Upper lobe of left lung (tissue), 6 donors: ENCODE results near the gene SHISAL1. TPM values are rescaled to one million over a fixed set of nuclear protein-coding genes. Genes with fewer than 3 reads are reported as not detected.

Experiments
- ATAC-seq, 2 donors: fragments of 200-7000 bp; cut with Tn5 transposase; one replicate each; pipeline ENCODE4 v1.9.1; 2022; ENCODE audit warnings: mild to moderate bottlenecking in 2 of 2, moderate library complexity in 2 of 2; ENCODE audit not compliant: low FRiP score in 2 of 2
- DNase-seq, 2 donors: peaks; one replicate each; pipeline ENCODE4 v3.0.0-alpha.2; 2019 to 2020
- H3K27ac ChIP-seq, 4 donors: fragments of 200-600 bp; sonication (generic); one replicate each; pipeline ENCODE4 v1.5.1; 2016 to 2019
- H3K27me3 ChIP-seq, 4 donors: fragments of 200-600 bp; sonication (generic); one replicate each; pipeline ENCODE4 v1.5.1; 2017 to 2019
- H3K36me3 ChIP-seq, 4 donors: fragments of 200-600 bp; sonication (generic); one replicate each; pipeline ENCODE4 v1.5.1; 2016 to 2019
- H3K4me1 ChIP-seq, 4 donors: fragments of 200-600 bp; sonication (generic); one replicate each; pipeline ENCODE4 v1.5.1; 2018 to 2019
- H3K4me3 ChIP-seq, 4 donors: fragments of 200-600 bp; sonication (generic); one replicate each; pipeline ENCODE4 v1.5.1; 2017 to 2019; ENCODE audit warnings: mild to moderate bottlenecking in 2 of 4, moderate library complexity in 1 of 4
- H3K9me3 ChIP-seq, 4 donors: fragments of 200-600 bp; sonication (generic); one replicate each; pipeline ENCODE4 v1.5.1; 2018 to 2019
- CTCF ChIP-seq, 6 experiments: fragments of 450-650 bp in 4 of 6; fragments of 200-600 bp in 2 of 6; sonication (generic) in 2 of 6; IDR thresholded peaks; one replicate each; pipeline ENCODE4 v1.5.1; 2016 to 2019; ENCODE audit warnings: antibody characterized with exemption in 6 of 6
- EP300 ChIP-seq, 4 donors: sonication (generic); formaldehyde crosslinking; IDR thresholded peaks; one replicate each; pipeline ENCODE4 v1.5.1; 2017; ENCODE audit warnings: antibody characterized with exemption in 4 of 4, control low read depth in 2 of 4
- POLR2A ChIP-seq, 4 donors: fragments of 450-650 bp; IDR thresholded peaks; one replicate each; pipeline ENCODE4 v1.5.1; 2016 to 2017; ENCODE audit warnings: antibody characterized with exemption in 4 of 4, mild to moderate bottlenecking in 2 of 4
- POLR2AphosphoS5 ChIP-seq, 2 donors: sonication (generic); formaldehyde crosslinking; IDR thresholded peaks; one replicate each; pipeline ENCODE4 v1.5.1; 2017; ENCODE audit warnings: antibody characterized with exemption in 2 of 2
- WGBS, 2 donors: methylation state at CpG; one replicate each; pipeline ENCODE4 v1.1.5; 2017 to 2018; 5-methylcytosine and 5-hydroxymethylcytosine counted together
- total RNA-seq, 6 donors: library from RNA; depleted of rRNA in 4 of 6; stranded (reverse); fragments of >200 nt in 4 of 6; gene quantifications; one replicate each; pipeline versions ENCODE4 v1.1.0 to v1.2.1, GENCODE V29; 2016 to 2021
- donor health status: DM: no; HTN: no; CAD: no; lungs with moderate emphysema.
- donor health status: DM: no; HTN: yes; CAD: no; lungs with severe emphysema.

Gene SHISAL1
- total RNA-seq, 6 donors from 2014 or later: 0.11 to 1.0 (median 0.20) TPM; not detected in 1

GRCh38 chr22:44225812-44226211, 86.9 kb downstream of the SHISAL1 start:
- TF ChIP-seq POLR2AphosphoS5 (IDR thresholded peaks at IDR 0.05) (no peak), POLR2A (IDR thresholded peaks at IDR 0.05) (no peak), EP300 (IDR thresholded peaks at IDR 0.05) (no peak), CTCF (IDR thresholded peaks at IDR 0.05) (no peak)
- no peaks in the 10 kb centered on the region for H3K36me3 ChIP-seq
- H3K9me3 ChIP-seq: peaks cover 0 to 12% (median 7%) of the 10 kb centered on the region in 4 donors
- H3K27me3 ChIP-seq: no peaks in the 10 kb centered on the region
- H3K27ac ChIP-seq: no peak overlapping the region
- DNase-seq: no peak
- ATAC-seq: no peak
- no peaks in the 10 kb centered on the region for H3K4me1 ChIP-seq
- H3K4me3 ChIP-seq: no peak overlapping the region
- 66 to 68% methylated on average over 8 of the region's 8 CpGs for WGBS, 2 donors

GRCh38 chr22:44225091-44225689, 87.6 kb downstream of the SHISAL1 start:
- DNase-seq (no peak), ATAC-seq (no peak)
- H3K36me3 ChIP-seq: no peaks in the 10 kb centered on the region
- 64 to 75% methylated on average over 10 to 11 of the region's 11 CpGs for WGBS, 2 donors
- no peaks in the 10 kb centered on the region for H3K4me1 ChIP-seq
- H3K27ac ChIP-seq: no peak overlapping the region
- H3K9me3 ChIP-seq: peaks cover 0 to 12% (median 7%) of the 10 kb centered on the region in 4 donors
- TF ChIP-seq CTCF (IDR thresholded peaks at IDR 0.05) (no peak), POLR2A (IDR thresholded peaks at IDR 0.05) (no peak), POLR2AphosphoS5 (IDR thresholded peaks at IDR 0.05) (no peak), EP300 (IDR thresholded peaks at IDR 0.05) (no peak)
- no peaks in the 10 kb centered on the region for H3K27me3 ChIP-seq
- no peak overlapping the region for H3K4me3 ChIP-seq

GRCh38 chr22:44224166-44224565, 88.6 kb downstream of the SHISAL1 start:
- TF ChIP-seq CTCF (IDR thresholded peaks at IDR 0.05) (no peak), EP300 (IDR thresholded peaks at IDR 0.05) (no peak), POLR2AphosphoS5 (IDR thresholded peaks at IDR 0.05) (no peak), POLR2A (IDR thresholded peaks at IDR 0.05) (no peak)
- Histone ChIP-seq H3K27me3 (no peaks in the 10 kb centered on the region), H3K4me1 (no peaks in the 10 kb centered on the region), H3K9me3 (peaks cover 0 to 8% (median 7%) of the 10 kb centered on the region in 4 donors), H3K4me3 (no peak overlapping the region), H3K36me3 (no peaks in the 10 kb centered on the region), H3K27ac (no peak overlapping the region)
- DNase-seq: peak in 1 of 2 donors; percentile 10
- ATAC-seq: no peak
- 49 to 57% methylated on average over 12 of the region's 12 CpGs for WGBS, 2 donors

- 87 to 90% methylated on average over 10 to 11 of the region's 11 CpGs for WGBS, 2 donors
Measured at GRCh38 chr22:44221710-44222475, 90.9 kb downstream of the SHISAL1 start.

More at GRCh38 chr22:44221710-44222475, 90.9 kb downstream of the SHISAL1 start:
- TF ChIP-seq CTCF (IDR thresholded peaks at IDR 0.05): no peak
- TF ChIP-seq POLR2AphosphoS5 (IDR thresholded peaks at IDR 0.05): no peak
- TF ChIP-seq POLR2A (IDR thresholded peaks at IDR 0.05): no peak
- no peak for TF ChIP-seq EP300 (IDR thresholded peaks at IDR 0.05)
- no peak overlapping the region for H3K4me3 ChIP-seq
- H3K27ac ChIP-seq: no peak overlapping the region
- no peaks in the 10 kb centered on the region for H3K27me3 ChIP-seq
- no peaks in the 10 kb centered on the region for H3K9me3 ChIP-seq
- no peak for ATAC-seq
- H3K36me3 ChIP-seq: no peaks in the 10 kb centered on the region
- DNase-seq: peak; percentile 6 to 16
- no peaks in the 10 kb centered on the region for H3K4me1 ChIP-seq
